Pons (tissue), 1 donor: ENCODE results near the gene SCYGR3.
"Not testable (repeated sequence)": the region's sequence is repeated elsewhere in the genome, so short reads cannot be mapped to it uniquely, and the experiment has no call there.

Experiments
- DNase-seq: peaks from one replicate; pipeline ENCODE4 v3.0.0-alpha.2; 2016; ENCODE audit warnings: low spot score

The SCYGR3 gene

DNA sequence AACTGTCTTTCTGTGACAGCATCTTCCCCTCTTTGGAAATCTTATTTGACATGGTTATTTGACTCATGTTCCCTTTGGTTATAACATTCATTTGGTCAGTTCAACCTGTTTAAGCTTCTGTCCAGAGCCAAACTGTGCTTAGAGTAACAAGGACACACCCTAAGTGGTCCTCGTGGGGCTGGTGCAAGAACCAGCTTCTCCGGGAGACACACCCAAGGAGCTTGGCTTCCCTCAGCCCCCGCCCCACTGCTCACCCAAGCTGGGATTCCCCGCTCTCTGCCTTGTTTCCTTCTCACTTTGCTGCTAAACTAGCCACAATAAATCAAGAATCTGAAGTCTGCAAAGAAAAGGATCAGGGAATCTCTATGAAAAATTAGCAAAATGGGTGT lies 1.4 kb downstream of the SCYGR3 start:
- no peak for DNase-seq

DNA sequence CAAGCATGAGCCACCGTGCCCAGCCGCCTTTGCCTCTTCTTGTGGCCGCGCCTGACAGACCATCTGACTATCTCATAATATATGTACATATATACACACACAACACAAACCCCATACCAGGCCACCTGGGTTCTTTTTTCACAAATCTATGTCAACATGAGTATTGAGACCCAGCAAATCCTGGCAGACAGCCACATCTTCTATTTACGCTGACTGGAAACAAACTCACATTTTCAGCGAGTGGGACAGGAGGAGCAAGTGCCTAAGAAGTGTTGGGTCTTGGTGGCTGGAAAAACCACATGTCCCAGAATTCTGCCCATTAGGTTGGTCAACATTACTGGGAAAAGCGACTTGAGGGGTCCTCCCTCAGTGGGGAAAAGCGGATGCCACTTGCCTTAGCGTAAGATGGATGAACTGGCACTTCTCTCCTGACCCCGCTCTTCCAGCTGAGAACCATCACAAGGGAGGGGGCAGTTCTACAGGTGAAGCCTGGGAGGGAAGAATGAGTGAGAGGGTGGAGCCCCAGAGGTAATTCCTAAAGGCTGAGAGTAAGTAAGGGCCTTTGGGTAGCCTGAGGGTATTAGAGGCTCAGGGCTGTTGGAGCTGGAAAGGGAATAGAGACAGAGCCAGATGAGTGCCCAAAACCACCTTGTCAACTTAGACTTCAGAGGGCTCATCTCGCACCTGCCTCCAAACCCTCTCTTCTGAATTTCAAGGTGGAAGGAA lies 1.9 kb downstream of the SCYGR3 start:
- no peak for DNase-seq

GRCh38 chr2:227610123-227610522 lies 4.5 kb downstream of the SCYGR3 start:
- DNase-seq = no peak

GRCh38 chr2:227608561-227609338 lies 5.9 kb downstream of the SCYGR3 start:
- peak; percentile 73 for DNase-seq

DNA sequence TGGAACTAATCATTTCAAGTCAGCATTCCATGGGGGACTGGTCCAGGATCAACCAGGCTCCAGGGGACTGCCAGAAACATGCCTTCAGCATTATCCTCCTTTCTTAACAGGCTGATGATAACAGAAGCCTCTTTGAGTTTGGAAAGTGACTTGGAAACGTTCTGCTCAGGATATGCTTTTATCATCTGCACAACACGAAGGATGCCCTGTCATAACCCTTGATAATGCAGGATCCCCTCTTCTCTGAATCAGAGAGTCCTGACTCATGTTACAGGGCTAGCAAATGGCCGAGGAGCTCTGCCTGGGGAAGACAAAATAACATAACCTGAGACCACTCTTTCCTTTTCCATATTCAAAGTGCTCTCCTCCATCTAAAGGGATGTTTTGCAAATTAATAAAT lies 6.7 kb downstream of the SCYGR3 start:
- no peak for DNase-seq

DNA sequence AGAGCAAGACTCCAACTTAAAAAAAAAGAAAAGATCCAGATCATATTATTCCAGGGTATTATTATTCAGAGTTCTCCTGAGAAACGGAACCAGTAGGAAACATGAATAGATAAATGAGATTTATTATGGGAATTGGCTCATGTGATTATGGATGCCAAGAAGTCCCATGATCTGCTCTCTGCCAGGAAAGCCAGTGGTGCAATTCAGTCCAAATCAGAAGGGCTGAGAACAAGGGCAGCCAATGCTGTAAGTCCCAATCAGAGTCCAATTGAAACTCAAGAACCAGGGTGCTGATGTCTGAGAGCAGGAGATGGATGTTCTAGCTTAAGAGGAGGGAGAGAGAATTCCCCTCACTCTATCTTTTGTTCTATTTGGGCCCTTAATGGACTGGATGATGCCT lies 8.2 kb downstream of the SCYGR3 start:
- DNase-seq = no peak

DNA sequence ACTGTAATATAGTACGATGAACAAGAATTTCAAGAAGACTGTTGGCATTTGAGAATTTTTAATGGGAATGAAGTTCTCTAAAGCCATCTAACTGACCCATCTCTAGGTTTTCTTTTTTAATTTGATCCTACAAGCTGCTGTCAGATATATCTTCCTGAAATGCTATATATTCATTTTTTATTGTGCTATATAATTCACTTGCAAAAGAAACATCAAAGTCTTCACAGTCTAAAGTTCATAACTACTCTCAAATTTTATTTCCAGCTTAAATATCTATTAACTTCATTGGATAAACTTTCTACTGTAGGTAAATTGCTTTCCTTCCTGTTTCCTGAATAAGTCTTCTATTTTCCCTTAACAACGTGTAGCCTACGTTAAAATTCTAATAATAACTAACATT lies 12.3 kb downstream of the SCYGR3 start:
- DNase-seq = no peak

GRCh38 chr2:227598835-227599503 lies 15.7 kb downstream of the SCYGR3 start, which contains the start of gene SCYGR2:
Gene SCYGR2 (plus strand): TSS chr2:227598893. CDS start chr2:227598893, 0 bp downstream.
- DNase-seq = not testable (repeated sequence)

GRCh38 chr2:227597998-227598397 lies 16.6 kb downstream of the SCYGR3 start:
- no peak for DNase-seq

GRCh38 chr2:227597036-227597435 lies 17.6 kb downstream of the SCYGR3 start:
- DNase-seq = no peak

DNA sequence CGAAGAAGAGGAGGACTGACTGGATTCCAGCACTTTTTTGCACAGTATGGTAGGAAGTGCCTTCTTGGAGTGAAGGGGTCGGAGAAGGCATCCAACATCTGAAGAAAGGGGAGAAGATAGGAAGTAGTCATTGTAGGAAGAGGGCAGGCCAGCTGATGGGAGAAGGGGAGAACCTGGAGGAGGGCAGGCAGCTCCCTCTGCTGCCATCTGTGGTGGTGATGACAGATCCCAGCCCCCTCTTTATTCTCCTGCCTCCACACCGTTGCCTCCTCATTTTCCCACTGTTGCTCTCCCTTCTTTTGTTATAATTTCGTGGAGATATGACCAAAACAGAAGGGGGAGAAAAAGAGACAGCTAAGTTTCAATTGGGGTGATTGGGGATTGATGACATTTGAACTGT lies 18.8 kb downstream of the SCYGR3 start:
- DNase-seq = no peak

- DNase-seq = no peak
Measured at GRCh38 chr2:227592694-227593387, 21.8 kb downstream of the SCYGR3 start.

DNA sequence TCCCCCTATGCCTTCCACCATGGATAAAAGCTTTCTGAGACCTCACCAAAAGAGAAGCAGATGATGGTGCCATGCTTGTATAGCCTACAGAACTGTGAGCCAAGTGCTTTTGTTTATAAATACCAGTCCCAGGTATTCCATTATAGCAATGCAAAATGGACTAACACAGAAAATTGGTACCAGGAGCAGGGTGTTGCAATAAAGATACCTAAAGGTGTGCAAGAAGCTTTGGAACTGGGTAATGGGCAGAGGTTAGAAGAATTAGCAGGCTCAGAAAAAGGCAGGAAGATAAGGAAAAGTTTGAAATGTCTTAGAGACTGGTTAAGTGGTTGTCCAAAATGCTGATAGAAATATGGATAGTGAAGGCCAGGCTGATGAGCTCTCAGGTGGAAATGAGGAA lies 32.3 kb downstream of the SCYGR3 start:
- no peak for DNase-seq

GRCh38 chr2:227579791-227580190 lies 34.8 kb downstream of the SCYGR3 start:
- no peak for DNase-seq

DNA sequence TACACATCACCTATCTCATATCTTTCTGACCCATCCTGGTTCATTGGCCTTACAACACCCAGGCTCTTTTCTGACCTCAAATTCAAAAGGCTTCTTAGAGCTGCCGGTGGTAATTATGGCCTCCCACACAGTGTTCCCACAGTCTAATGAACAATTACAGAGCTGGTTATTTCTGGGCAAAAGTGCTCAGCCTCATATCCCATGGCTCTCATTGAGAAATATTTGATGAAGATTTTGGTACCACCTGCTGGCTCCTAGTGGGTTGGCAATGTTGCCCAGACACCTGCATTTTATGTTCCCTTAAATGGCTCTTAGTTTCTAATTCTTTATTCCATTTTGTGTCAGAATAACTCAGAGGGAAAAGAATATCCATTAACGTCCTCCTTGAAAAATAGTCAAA lies 36.0 kb downstream of the SCYGR3 start:
- DNase-seq = no peak

GRCh38 chr2:227577555-227577954 lies 37.1 kb downstream of the SCYGR3 start:
- DNase-seq = no peak

DNA sequence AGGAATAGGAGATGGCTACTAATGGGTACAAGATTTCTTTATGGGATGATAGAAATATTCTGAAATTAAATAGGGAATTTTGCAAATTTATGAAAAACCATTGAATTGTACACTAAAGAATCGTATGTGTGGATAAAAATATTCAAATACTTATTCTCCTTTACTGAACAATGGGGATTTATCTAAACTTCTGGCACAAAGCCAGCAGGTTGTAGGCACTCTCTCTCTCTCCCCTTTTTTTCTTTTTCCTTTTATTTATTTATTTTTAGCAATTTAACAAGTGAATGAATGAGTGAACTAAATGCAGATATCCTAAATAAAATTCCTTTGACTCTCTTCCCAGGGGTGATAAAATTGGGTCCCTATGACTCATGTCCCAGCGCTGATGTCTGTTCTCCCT lies 37.8 kb downstream of the SCYGR3 start:
- no peak for DNase-seq

DNA sequence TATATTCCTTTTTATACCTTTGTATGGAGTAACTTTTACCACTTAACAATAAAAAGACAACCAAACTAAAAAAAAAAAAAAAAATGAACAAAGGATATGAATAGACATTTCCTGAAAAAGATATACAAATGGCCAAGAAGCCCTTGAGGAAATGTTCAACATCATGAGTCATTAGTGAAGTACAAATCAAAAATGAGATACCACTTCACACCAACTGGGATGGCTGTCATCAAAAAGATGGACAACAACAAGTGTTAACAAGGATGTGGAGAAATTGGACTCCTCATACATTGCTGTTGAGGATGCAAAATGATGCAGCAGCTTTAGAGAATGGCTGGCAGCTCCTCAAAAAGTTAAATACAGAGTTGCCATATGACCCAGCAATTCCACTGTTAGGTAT lies 38.5 kb downstream of the SCYGR3 start:
- no peak for DNase-seq

GRCh38 chr2:227570615-227571014 lies 44.0 kb downstream of the SCYGR3 start:
- DNase-seq = no peak

- DNase-seq = no peak
Measured at GRCh38 chr2:227568852-227569169, 45.8 kb downstream of the SCYGR3 start.

DNA sequence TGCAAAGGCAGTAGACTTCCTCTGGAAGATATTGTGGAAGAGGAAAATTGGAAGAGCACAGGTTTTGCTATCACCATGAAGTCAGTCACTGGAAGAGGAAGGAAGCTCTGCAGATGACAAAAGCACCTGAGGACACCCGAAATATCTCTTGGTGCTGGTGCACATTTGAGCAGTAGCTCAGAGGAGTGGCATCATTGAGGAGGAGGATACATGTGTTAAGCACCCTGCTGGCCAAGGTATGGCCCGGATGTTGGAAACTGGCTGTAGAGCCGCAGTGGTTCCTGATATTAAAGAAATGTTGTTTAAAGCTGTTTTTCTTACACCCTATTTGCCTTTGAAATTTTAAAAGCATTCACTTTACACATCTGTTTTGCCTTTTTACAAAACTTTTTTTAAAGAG lies 48.6 kb downstream of the SCYGR3 start:
- no peak for DNase-seq

DNA sequence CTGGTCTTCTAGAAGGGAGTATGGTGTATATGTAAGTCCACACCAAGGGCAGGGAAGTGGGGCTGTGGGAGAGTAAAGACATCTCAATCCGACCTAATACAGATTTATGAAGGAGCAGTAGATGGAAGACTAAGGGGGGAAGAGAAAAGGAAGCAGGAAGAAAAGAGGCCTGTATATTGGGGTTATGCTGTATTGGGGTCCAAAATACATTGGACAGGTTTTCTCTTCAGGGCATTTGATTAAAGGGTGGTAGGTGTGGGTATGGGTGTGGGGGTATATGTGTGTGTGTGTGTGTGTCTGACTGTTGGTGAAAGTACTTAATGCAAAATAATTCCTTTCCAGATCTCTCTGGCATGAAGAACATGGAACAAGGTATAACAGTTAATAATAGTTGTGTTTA lies 49.6 kb downstream of the SCYGR3 start:
- DNase-seq = no peak
